ENCODE data around the gene FCGBP.
"Not testable (repeated sequence)": the region's sequence is repeated elsewhere in the genome, so short reads cannot be mapped to it uniquely, and the experiment has no call there.

Gene FCGBP

DNA sequence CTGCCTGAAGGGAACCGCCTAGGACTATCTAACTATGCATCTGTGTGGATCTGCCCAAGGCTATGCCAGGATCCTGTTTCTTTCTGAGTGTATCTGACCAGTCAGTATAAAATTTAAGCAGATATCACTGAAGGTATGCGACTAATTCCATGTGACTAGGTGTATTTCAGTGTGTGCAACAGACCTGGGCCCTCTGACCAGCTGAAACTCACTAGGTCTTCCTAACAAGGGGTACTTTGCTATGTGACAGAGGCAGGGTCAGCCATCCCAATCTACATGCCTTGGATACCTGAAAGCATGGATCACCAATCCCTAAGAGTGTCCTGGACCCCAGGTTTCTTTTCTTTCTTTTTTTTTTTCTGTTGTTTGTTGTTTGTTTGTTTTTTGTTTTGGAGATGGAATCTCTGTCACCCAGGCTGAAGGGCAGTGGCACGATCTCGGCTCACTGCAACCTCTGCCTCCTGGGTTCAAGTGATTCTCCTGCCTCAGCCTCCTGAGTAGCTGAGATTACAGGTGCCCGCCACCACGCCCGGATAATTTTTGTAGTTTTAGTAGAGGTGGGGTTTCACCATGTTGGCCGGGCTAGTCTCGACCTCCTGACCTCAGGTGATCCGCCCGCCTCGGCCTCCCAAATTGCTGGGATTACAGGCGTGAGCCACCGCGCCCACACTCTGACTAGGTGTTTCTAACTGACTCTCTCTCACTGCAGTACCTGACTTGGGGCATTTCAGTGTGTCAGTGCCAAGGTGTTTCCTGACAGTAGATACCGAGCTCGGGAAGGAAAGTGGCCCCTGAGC, 43.5 kb downstream of the FCGBP start:
- DNase-seq (ENCODE audit: low read depth in 2 of 2), result no peak

GRCh38 chr19:39889872-39890754, 44.3 kb downstream of the FCGBP start:
- DNase-seq (ENCODE audit: low read depth in 2 of 2), result not testable (repeated sequence)

DNA sequence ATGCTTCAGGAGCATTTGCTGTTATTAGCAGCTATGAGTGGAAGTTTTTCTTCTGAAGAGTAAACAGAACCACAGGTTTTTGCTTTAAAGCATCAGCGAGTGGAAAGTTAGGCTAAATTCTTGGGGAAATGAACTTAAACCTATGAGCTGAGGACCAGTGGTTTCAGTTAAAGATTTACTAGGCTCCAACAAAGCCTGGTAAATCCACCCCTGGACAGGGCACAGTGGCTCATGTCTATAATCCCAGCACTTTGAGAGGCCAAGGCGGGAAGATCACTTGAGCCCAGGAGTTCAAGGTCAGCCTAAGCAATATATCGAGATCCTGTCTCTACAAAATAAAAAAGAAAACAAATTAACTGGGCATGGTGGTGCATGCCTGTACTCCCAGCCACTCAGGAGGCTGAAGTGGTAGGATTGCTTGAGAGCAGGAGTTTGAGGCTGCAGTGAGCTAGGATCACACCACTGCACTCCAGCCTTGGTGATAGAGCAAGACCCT, 46.9 kb downstream of the FCGBP start:
- DNase-seq (ENCODE audit: low read depth in 2 of 2), result not testable (repeated sequence)

DNA sequence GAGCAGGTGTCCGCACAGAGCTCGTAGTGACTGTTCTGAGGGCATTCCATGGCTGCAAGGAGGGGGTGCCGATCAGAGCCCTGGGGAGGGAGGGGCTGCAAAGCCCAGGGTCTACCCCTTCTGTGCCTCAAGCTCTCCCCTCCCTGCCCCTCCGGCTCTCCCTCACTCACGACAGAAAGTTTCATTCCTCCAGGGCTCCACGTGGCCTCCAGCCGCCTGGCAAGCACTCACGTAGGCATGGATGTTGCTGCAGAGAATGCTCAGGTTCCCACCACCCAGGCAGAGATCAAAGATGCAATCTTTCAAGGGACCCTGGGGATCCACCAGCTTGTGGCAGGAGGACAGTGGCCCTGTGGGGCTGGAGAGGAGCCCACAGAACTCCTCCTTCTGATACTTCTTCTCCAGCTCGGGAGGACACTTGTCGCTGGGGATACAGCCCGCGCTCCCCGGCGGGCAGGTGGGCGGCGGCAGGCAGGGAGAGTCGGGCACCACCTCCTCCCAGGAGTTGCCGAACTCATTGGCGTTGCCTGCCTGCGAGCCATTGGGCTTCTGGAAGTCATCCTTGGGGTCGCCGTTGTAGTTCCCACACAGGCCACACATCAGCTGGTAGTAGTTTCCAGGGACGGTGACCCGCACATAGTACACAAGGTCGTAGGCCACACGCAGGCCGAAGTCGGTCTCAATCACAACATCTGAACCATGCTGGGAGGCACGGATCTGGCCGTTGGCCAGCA, 48.4 kb downstream of the FCGBP start:
- not testable (repeated sequence) for DNase-seq (ENCODE audit: low read depth in 2 of 2)

DNA sequence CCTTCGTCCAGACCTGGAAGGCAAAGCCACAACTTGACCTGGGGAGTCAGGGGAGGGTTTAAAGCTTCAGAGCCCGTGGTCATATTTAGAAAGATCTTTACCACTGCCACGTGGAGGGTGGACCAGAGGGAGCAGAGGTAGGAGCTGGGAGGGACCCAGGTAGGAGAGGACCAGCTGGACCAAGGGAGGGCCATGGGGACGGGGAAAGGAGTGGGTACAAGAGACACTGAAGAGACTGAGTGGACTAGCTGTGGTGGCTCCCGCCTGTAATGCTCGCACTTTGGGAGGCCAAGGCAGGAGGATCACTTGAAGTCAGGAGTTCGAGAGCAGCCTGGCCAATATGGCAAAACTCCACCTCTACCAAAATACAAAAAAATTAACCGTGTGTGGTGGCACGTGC, 49.7 kb downstream of the FCGBP start:
- DNase-seq (ENCODE audit: low read depth in 2 of 2), result not testable (repeated sequence)
